Activated T-helper 1 cell treated with anti-CD3 and anti-CD28 coated beads, Interleukin-12 subunit alpha, Interleukin-12 subunit beta, Interleukin-2, Interleukin-4 antibody, amounts not matched to agents 30 ng/mL and 10 ng/mL and 1 ng/mL, durations not matched to agents 14 hours and 24 hours and 36 hours (primary cell): ENCODE measurements around the gene FLYWCH2. TPM values are rescaled to one million over a fixed set of nuclear protein-coding genes. Genes with fewer than 3 reads are reported as not detected.
"Not testable (repeated sequence)": the region's sequence is repeated elsewhere in the genome, so short reads cannot be mapped to it uniquely, and the experiment has no call there.

Experiments used
- DNase-seq: peaks from one replicate; pipeline ENCODE4 v3.0.0; 2021; ENCODE audit warnings: low spot score
- H3K27ac Mint-ChIP-seq: one replicate; pipeline ENCODE4 v1.8.0; 2021; ENCODE audit warnings: mild to moderate bottlenecking, mixed read lengths
- H3K27me3 Mint-ChIP-seq: one replicate; pipeline ENCODE4 v1.8.0; 2022; ENCODE audit warnings: mild to moderate bottlenecking, moderate library complexity, mixed read lengths; ENCODE audit not compliant: insufficient read depth
- H3K36me3 Mint-ChIP-seq: one replicate; pipeline ENCODE4 v1.8.0; 2021; ENCODE audit warnings: low read depth, mixed read lengths
- H3K4me1 Mint-ChIP-seq: one replicate; pipeline ENCODE4 v1.8.0; 2021; ENCODE audit warnings: low read depth, mixed read lengths
- H3K4me3 Mint-ChIP-seq: one replicate; pipeline ENCODE4 v1.8.0; 2021; ENCODE audit warnings: mild to moderate bottlenecking, moderate library complexity, mixed read lengths
- H3K9me3 Mint-ChIP-seq: one replicate; pipeline ENCODE4 v1.8.0; 2021; ENCODE audit warnings: mixed read lengths
- intact Hi-C: fragments of 100-400 bp; cut with micrococcal nuclease; formaldehyde crosslinking; loops from one replicate; pipeline ENCODE4 v1.15.1; 2024
- total RNA-seq: library from RNA; stranded (reverse); gene quantifications from 2 replicates; pipeline ENCODE4 v1.2.3, GENCODE V29; 2022

Gene FLYWCH2
- total RNA-seq, 1 donor from 2014 or later: 22.9 TPM

GRCh38 chr16:2931231-2931914 is 48.4 kb downstream of the FLYWCH2 start:
- Mint-ChIP-seq H3K4me1 (peaks cover 21% of the 10 kb centered on the region), H3K36me3 (peaks cover 11% of the 10 kb centered on the region)
- H3K9me3 Mint-ChIP-seq, H3K27ac Mint-ChIP-seq, intact Hi-C loops, H3K27me3 Mint-ChIP-seq, DNase-seq, H3K4me3 Mint-ChIP-seq: not testable (repeated sequence)

- H3K4me1 Mint-ChIP-seq: peaks cover 9% of the 10 kb centered on the region
- H3K9me3 Mint-ChIP-seq: no peaks in the 10 kb centered on the region
- H3K4me3 Mint-ChIP-seq: no peak overlapping the region
- H3K27me3 Mint-ChIP-seq: no peaks in the 10 kb centered on the region
- H3K27ac Mint-ChIP-seq: no peak overlapping the region
- intact Hi-C loops: no loop called here
- no peak for DNase-seq
- peaks cover 11% of the 10 kb centered on the region for H3K36me3 Mint-ChIP-seq
Observed at GRCh38 chr16:2933136-2933535, 50.1 kb downstream of the FLYWCH2 start.

GRCh38 chr16:2933701-2934100 is 50.7 kb downstream of the FLYWCH2 start:
- H3K9me3 Mint-ChIP-seq: no peaks in the 10 kb centered on the region

GRCh38 chr16:2934450-2934849 is 51.4 kb downstream of the FLYWCH2 start:
- no peak for DNase-seq
- no peak overlapping the region for H3K27ac Mint-ChIP-seq
- peaks cover 9% of the 10 kb centered on the region for H3K4me1 Mint-ChIP-seq
- intact Hi-C loops: no loop called here
- H3K36me3 Mint-ChIP-seq: peaks cover 14% of the 10 kb centered on the region
- no peaks in the 10 kb centered on the region for H3K27me3 Mint-ChIP-seq
- H3K4me3 Mint-ChIP-seq: no peak overlapping the region
- H3K9me3 Mint-ChIP-seq: no peaks in the 10 kb centered on the region

More at GRCh38 chr16:2933701-2934100, 50.7 kb downstream of the FLYWCH2 start:
- Mint-ChIP-seq H3K4me3 (no peak overlapping the region), H3K4me1 (peaks cover 9% of the 10 kb centered on the region), H3K27me3 (no peaks in the 10 kb centered on the region), H3K36me3 (peaks cover 11% of the 10 kb centered on the region), H3K27ac (no peak overlapping the region)
- intact Hi-C loops: no loop called here
- DNase-seq: no peak

GRCh38 chr16:2936436-2937011 is 53.5 kb downstream of the FLYWCH2 start:
- H3K4me1 Mint-ChIP-seq: peaks cover 9% of the 10 kb centered on the region
- H3K27me3 Mint-ChIP-seq: no peaks in the 10 kb centered on the region
- no peak for DNase-seq
- H3K27ac Mint-ChIP-seq: no peak overlapping the region
- H3K9me3 Mint-ChIP-seq: no peaks in the 10 kb centered on the region
- intact Hi-C loops: no loop called here
- peaks cover 14% of the 10 kb centered on the region for H3K36me3 Mint-ChIP-seq
- no peak overlapping the region for H3K4me3 Mint-ChIP-seq

- DNase-seq: no peak
- Mint-ChIP-seq H3K4me3 (no peak overlapping the region), H3K9me3 (no peaks in the 10 kb centered on the region), H3K4me1 (peaks cover 9% of the 10 kb centered on the region), H3K27me3 (no peaks in the 10 kb centered on the region), H3K27ac (no peak overlapping the region), H3K36me3 (peaks cover 14% of the 10 kb centered on the region)
- intact Hi-C loops: no loop called here
Observed at GRCh38 chr16:2937170-2937569, 54.2 kb downstream of the FLYWCH2 start.

GRCh38 chr16:2938206-2938605 is 55.2 kb downstream of the FLYWCH2 start:
- Mint-ChIP-seq H3K36me3 (peaks cover 15% of the 10 kb centered on the region), H3K9me3 (no peaks in the 10 kb centered on the region), H3K27ac (no peak overlapping the region), H3K27me3 (no peaks in the 10 kb centered on the region), H3K4me1 (peaks cover 9% of the 10 kb centered on the region), H3K4me3 (no peak overlapping the region)
- no peak for DNase-seq
- intact Hi-C loops: no loop called here

GRCh38 chr16:2939968-2940367 is 57.0 kb downstream of the FLYWCH2 start:
- DNase-seq: no peak
- Mint-ChIP-seq H3K27ac (no peak overlapping the region), H3K4me1 (peaks cover 5% of the 10 kb centered on the region), H3K27me3 (no peaks in the 10 kb centered on the region), H3K4me3 (no peak overlapping the region), H3K36me3 (peaks cover 9% of the 10 kb centered on the region), H3K9me3 (no peaks in the 10 kb centered on the region)
- intact Hi-C loops: no loop called here

GRCh38 chr16:2942045-2942444 is 59.0 kb downstream of the FLYWCH2 start:
- H3K4me3 Mint-ChIP-seq: no peak overlapping the region
- intact Hi-C loops: no loop called here
- H3K27me3 Mint-ChIP-seq: no peaks in the 10 kb centered on the region
- H3K9me3 Mint-ChIP-seq: no peaks in the 10 kb centered on the region
- DNase-seq: no peak
- no peaks in the 10 kb centered on the region for H3K4me1 Mint-ChIP-seq
- H3K36me3 Mint-ChIP-seq: peaks cover 7% of the 10 kb centered on the region
- no peak overlapping the region for H3K27ac Mint-ChIP-seq

- H3K4me3 Mint-ChIP-seq, H3K4me1 Mint-ChIP-seq, H3K36me3 Mint-ChIP-seq, H3K9me3 Mint-ChIP-seq, H3K27ac Mint-ChIP-seq, intact Hi-C loops, DNase-seq, H3K27me3 Mint-ChIP-seq: not testable (repeated sequence)
Observed at GRCh38 chr16:2943716-2944115, 60.7 kb downstream of the FLYWCH2 start.

- intact Hi-C loops: no loop called here
- Mint-ChIP-seq H3K36me3 (peaks cover 4% of the 10 kb centered on the region), H3K9me3 (no peaks in the 10 kb centered on the region), H3K4me3 (no peak overlapping the region), H3K27me3 (no peaks in the 10 kb centered on the region), H3K4me1 (no peaks in the 10 kb centered on the region), H3K27ac (no peak overlapping the region)
- DNase-seq: no peak
Observed at GRCh38 chr16:2946649-2947048, 63.6 kb downstream of the FLYWCH2 start.
